Ovary (tissue), 3 donors: ENCODE measurements around the gene PAQR5.

ENCODE experiments used
- CTCF ChIP-seq, 3 donors: fragments of 450-650 bp in 2 of 3; fragments of 200-600 bp in 1 of 3; IDR thresholded peaks; one replicate each; pipeline versions ENCODE4 v1.5.1 to v1.8.0; 2016 to 2022; ENCODE audit warnings: antibody characterized with exemption in 3 of 3, mild to moderate bottlenecking in 1 of 3
- EP300 ChIP-seq: sonication (generic); formaldehyde crosslinking; IDR thresholded peaks from one replicate; pipeline ENCODE4 v1.6.1; 2017; ENCODE audit warnings: antibody characterized with exemption
- POLR2A ChIP-seq: fragments of 450-650 bp; IDR thresholded peaks from one replicate; pipeline ENCODE4 v1.6.1; 2017; ENCODE audit warnings: antibody characterized with exemption, mild to moderate bottlenecking, moderate library complexity
- donor health status: DM: no; HTN: no; CAD: no.

GRCh38 chr15:69358850-69359249 lies 60.1 kb downstream of the PAQR5 start:
- TF ChIP-seq CTCF (IDR thresholded peaks at IDR 0.05) = no peak
- TF ChIP-seq POLR2A = no peak
- no peak for TF ChIP-seq EP300
